ENCODE data around the gene PIP5K1C.

Gene PIP5K1C, protein sequence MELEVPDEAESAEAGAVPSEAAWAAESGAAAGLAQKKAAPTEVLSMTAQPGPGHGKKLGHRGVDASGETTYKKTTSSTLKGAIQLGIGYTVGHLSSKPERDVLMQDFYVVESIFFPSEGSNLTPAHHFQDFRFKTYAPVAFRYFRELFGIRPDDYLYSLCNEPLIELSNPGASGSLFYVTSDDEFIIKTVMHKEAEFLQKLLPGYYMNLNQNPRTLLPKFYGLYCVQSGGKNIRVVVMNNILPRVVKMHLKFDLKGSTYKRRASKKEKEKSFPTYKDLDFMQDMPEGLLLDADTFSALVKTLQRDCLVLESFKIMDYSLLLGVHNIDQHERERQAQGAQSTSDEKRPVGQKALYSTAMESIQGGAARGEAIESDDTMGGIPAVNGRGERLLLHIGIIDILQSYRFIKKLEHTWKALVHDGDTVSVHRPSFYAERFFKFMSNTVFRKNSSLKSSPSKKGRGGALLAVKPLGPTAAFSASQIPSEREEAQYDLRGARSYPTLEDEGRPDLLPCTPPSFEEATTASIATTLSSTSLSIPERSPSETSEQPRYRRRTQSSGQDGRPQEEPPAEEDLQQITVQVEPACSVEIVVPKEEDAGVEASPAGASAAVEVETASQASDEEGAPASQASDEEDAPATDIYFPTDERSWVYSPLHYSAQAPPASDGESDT

DNA sequence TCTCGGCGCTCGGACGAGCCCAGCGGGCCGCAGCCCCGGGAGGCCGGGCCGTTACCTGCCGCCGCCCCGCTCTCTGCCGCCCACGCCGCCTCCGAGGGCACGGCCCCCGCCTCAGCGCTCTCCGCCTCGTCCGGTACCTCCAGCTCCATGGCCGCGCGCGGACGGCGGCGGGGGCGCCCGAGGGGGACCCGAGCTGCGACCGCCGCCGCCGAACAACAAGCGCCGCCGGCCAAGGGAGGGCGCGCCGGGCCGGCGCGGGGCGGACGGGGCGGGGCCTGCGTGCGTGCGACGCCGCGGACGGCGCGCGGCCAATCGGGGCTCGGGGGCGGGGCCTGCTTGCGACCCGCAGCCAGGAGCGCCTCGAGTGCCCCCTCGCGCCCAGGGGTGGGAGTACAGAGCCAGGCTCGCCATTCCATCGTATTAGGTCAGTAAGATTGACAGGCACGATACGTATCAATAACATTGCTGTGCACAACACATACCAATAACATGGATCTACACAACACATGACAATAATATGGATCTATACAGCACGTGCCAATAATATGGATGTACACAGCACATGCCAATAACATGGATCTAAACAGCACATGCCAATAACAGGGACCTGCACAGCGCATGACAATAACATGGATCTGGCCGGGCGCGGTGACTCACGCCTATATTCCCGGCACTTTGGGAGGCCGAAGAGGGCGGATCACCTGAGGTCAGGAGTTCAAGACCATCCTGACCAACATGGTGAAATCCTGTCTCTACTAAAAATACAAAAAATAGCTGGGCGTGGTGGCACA lies at the start of gene PIP5K1C:
TSS of gene PIP5K1C (minus strand) at position 227 of the 791 bp plus-strand sequence. CDS start at position 149, 78 bp downstream.
- DNase-seq, result peak; percentile 83

GRCh38 chr19:3748965-3749364 lies 48.7 kb upstream of the PIP5K1C start:
- DNase-seq, result no peak

DNA sequence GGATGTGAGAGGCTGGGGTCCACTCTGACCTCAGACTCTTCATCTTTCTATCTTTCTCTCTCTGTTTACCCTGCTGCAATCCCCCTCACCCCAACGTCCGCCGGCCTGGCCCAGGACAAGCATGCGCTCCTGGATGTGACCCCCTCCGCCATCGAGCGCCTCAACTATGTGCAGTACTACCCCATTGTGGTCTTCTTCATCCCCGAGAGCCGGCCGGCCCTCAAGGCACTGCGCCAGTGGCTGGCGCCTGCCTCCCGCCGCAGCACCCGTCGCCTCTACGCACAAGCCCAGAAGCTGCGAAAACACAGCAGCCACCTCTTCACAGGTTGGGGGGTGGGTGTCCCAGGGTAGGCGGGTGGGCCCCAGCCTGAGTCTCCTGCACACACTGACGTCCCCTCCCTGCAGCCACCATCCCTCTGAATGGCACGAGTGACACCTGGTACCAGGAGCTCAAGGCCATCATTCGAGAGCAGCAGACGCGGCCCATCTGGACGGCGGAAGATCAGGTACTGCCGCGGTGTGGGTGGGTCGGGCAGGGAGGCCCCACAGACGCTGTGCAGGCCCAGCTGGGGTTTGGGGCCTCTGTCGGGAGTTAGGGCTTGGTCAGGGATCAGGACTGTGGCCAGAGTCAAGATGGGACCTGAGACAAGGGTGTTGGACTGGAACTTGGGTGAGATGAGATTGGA lies 46.2 kb upstream of the PIP5K1C start:
- no peak for DNase-seq

DNA sequence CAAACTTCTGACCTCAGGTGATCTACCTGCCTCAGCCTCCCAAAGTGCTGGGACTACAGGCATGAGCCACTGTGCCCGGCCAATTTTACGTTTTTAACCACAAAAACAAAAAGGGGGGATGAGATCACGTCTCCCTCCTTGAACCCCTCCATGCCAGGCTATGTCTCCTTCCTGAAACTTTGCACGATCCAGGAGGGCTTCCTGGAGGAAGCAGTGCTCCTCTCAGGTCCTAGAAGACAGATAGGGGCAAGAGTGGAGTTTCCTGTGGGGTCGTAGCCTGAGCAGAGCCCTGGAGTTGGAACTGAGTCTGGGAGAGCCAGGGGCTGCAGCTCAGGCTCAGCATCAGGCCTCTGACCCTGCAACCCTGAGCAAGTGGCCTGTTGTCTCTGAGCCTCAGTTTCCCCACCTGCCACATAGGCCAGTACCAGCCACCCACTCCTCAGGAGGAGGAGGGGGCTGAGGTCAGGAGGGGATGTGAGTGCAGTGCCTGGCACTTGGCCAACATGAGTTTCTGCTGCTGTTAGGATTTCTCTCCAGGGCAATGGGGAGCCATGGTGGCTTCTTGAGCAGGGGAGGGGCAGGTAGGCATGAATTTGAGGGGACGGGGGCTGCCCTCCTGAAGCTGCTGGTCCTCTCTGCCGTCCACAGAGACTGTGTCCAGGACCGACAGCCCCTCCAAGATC lies 45.2 kb upstream of the PIP5K1C start:
- DNase-seq, result no peak

- no peak for DNase-seq
These were observed 43.2 kb upstream of the PIP5K1C start for GRCh38 chr19:3743486-3743885.

DNA sequence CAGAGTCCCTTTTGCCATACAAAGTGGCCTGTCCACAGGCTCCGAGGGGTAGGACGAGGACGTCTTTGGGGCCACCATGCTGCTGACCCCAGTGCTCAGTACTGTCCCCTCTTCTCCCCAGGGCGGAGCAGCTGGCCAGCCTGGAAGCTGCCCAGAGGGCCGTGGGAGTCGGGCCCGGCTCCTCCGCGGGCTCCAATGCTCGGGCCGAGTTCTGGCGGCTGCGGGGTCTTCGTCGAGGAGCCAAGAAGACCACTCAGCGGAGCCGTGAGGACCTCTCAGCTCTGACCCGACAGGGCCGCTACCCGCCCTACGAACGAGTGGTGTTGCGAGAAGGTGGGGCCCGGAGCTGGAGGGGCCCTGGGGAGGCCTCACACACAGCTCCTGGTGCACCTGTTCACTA lies 40.2 kb upstream of the PIP5K1C start:
- DNase-seq, result no peak

DNA sequence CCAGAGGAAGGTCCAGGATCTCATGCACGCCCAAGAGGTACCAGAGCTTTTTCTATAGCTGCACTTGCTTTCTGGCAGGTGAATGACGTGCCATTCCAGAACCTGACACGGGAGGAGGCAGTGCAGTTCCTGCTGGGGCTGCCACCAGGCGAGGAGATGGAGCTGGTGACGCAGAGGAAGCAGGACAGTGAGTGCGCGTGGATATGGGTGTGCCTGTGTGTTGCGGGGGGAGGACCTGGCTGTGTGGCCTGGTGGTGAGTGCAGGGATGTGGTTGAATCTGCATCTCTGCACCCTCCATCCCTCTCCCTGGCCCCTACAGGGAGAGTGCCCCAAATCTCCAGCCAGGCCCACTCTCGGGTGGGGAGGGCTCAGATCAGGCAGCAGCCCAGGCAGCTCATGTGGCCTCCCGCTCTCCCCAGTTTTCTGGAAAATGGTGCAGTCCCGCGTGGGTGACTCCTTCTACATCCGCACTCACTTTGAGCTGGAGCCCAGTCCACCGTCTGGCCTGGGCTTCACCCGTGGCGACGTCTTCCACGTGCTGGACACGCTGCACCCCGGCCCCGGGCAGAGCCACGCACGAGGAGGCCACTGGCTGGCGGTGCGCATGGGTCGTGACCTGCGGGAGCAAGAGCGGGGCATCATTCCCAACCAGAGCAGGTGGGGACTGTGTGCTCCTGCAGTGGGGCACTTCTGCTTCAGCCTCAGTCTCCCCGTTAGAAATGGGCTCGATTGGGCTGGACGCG lies 38.4 kb upstream of the PIP5K1C start:
- DNase-seq, result no peak

GRCh38 chr19:3737487-3738205 lies 37.4 kb upstream of the PIP5K1C start:
- no peak for DNase-seq

GRCh38 chr19:3736106-3736724 lies 35.9 kb upstream of the PIP5K1C start:
- no peak for DNase-seq

- DNase-seq, result no peak
These were observed 34.0 kb upstream of the PIP5K1C start for GRCh38 chr19:3734310-3734600.

GRCh38 chr19:3733549-3734309 lies 33.5 kb upstream of the PIP5K1C start:
- DNase-seq, result no peak

- no peak for DNase-seq
These were observed 31.8 kb upstream of the PIP5K1C start for GRCh38 chr19:3732108-3732507.

DNA sequence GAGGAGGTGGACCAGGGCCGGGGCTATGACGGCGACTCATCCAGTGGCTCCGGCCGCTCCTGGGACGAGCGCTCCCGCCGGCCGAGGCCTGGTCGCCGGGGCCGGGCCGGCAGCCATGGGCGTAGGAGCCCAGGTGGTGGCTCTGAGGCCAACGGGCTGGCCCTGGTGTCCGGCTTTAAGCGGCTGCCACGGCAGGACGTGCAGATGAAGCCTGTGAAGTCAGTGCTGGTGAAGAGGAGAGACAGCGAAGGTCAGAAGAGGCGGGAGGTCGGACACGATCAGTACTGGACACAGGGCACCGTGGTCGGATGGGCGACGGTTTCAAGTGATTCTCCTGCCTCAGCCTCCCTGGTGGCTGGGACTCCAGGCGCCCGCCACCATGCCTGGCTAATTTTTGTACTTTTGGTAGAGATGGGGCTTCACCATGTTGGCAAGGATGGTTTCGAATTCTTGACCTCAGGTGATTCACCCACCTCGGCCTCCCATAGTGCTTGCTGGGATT lies 30.2 kb upstream of the PIP5K1C start:
- DNase-seq, result no peak

GRCh38 chr19:3725640-3726310 lies 25.5 kb upstream of the PIP5K1C start:
- DNase-seq, result peak; percentile 78

DNA sequence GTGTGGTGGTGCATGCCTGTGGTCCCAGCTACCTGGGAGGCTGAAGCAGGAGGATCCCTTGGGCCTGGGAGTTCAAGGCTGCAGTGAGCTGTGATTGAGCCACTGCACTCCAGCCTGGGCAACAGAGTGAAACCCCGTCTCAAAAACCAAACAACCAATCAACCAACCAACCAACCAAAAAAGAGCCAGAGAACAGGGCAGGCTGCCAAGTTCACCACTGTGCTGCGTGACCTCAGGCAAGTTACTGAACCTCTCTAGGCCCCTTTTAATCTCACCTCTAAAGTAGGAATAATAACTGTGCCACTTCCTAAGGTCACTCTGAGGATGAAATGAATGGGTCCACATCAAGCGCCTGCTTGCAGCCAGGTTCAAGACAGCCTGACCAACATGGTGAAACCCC lies 24.9 kb upstream of the PIP5K1C start:
- no peak for DNase-seq

- DNase-seq, result no peak
These were observed 23.6 kb upstream of the PIP5K1C start for GRCh38 chr19:3723883-3724282.

- no peak for DNase-seq
These were observed 22.8 kb upstream of the PIP5K1C start for GRCh38 chr19:3723110-3723488.

- DNase-seq, result no peak
These were observed 22.3 kb upstream of the PIP5K1C start for GRCh38 chr19:3722443-3723109.

Measured in COR-L47 (cell line).